ENCODE measurements around the gene SAPCD2.
A peak's percentile ranks its signal among the peaks of the same experiment; 100 is the strongest.
"Not testable (repeated sequence)": the region's sequence is repeated elsewhere in the genome, so short reads cannot be mapped to it uniquely, and the experiment has no call there.

SAPCD2 gene

GRCh38 chr9:137070201-137070905 lies at the start of gene SAPCD2:
TSS of gene SAPCD2 (minus strand) at chr9:137070557. CDS start at chr9:137070460, 97 bp downstream.
- Mint-ChIP-seq H3K4me1 (peaks cover 11% of the 10 kb centered on the region), H3K27ac (peak within 1 kb of the TSS; percentile 23)

GRCh38 chr9:137118092-137118603 lies 47.8 kb upstream of the SAPCD2 start:
- H3K27ac Mint-ChIP-seq, H3K36me3 Mint-ChIP-seq, H3K4me3 Mint-ChIP-seq, H3K27me3 Mint-ChIP-seq, H3K9me3 Mint-ChIP-seq: not testable (repeated sequence)
- H3K4me1 Mint-ChIP-seq, result peaks cover 18% of the 10 kb centered on the region

More at GRCh38 chr9:137070201-137070905, at the start of gene SAPCD2:
- Mint-ChIP-seq H3K4me3 (peak within 1 kb of the TSS; percentile 82), H3K36me3 (no peaks in the 10 kb centered on the region), H3K9me3 (no peaks in the 10 kb centered on the region), H3K27me3 (peaks cover 2% of the 10 kb centered on the region)

- Mint-ChIP-seq H3K4me1 (peaks cover 18% of the 10 kb centered on the region), H3K9me3 (no peaks in the 10 kb centered on the region), H3K36me3 (no peaks in the 10 kb centered on the region), H3K27me3 (no peaks in the 10 kb centered on the region), H3K27ac (no peak overlapping the region), H3K4me3 (no peak overlapping the region)
Observed at GRCh38 chr9:137117269-137117731, 46.9 kb upstream of the SAPCD2 start.

DNA sequence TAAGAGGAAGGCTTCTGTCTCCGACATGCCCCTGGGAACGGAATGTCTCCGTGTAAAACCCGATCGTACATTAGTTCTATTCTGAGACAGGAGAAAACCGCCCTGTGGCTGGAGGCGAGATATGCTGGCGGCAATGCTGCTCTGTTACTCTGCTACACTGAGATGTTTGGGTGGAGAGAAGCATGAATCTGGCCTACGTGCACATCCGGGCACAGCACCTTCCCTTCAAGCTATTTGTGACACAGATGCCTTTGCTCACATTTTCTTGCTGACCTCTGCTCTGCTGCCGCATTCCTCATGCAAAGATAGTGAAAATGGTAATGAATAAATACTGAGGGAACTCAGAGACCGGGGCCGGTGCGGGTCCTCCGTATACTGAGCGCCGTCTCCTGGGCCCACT lies 46.4 kb upstream of the SAPCD2 start:
- peaks cover 13% of the 10 kb centered on the region for H3K4me1 Mint-ChIP-seq
- H3K27me3 Mint-ChIP-seq, result no peaks in the 10 kb centered on the region
- H3K4me3 Mint-ChIP-seq, result no peak overlapping the region
- no peak overlapping the region for H3K27ac Mint-ChIP-seq
- H3K9me3 Mint-ChIP-seq, result no peaks in the 10 kb centered on the region
- H3K36me3 Mint-ChIP-seq, result no peaks in the 10 kb centered on the region

DNA sequence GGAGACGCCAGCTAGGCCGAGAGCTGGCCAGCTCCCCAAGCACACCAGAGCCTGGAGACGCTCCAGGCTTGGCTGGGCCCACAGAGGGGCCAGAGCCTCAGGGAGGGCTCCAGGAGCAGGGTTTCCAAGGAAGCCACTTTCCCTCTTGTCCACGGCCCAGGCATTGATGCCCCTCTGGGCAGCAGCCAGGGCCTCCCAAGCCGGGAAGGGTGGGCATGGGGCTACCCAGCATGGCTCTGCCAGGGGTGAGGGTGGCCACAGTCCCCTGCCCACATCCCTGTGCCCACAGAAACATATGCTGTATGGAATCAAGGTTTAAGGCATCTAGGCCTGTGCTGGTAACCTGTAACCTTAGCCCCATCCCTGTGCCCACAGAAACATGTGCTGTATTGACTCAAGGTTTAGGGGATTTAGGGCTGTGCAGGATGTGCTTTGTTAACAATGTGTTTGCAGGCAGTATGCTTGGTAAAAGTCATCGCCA lies 45.7 kb upstream of the SAPCD2 start:
- Mint-ChIP-seq H3K36me3 (no peaks in the 10 kb centered on the region), H3K4me3 (peak overlapping the region; percentile 42), H3K4me1 (peaks cover 13% of the 10 kb centered on the region), H3K27me3 (no peaks in the 10 kb centered on the region), H3K27ac (no peak overlapping the region), H3K9me3 (no peaks in the 10 kb centered on the region)

- Mint-ChIP-seq H3K9me3 (no peaks in the 10 kb centered on the region), H3K36me3 (peaks cover 3% of the 10 kb centered on the region), H3K27me3 (no peaks in the 10 kb centered on the region), H3K27ac (no peak overlapping the region), H3K4me3 (peak overlapping the region; percentile 42), H3K4me1 (peaks cover 13% of the 10 kb centered on the region)
Observed at GRCh38 chr9:137115394-137116026, 45.2 kb upstream of the SAPCD2 start.

- H3K4me1 Mint-ChIP-seq, result peaks cover 13% of the 10 kb centered on the region
- H3K4me3 Mint-ChIP-seq, result peak within 1 kb of the TSS; percentile 78
- no peaks in the 10 kb centered on the region for H3K27me3 Mint-ChIP-seq
- H3K27ac Mint-ChIP-seq, result peak within 1 kb of the TSS; percentile 72
- no peaks in the 10 kb centered on the region for H3K9me3 Mint-ChIP-seq
- H3K36me3 Mint-ChIP-seq, result peaks cover 3% of the 10 kb centered on the region
Observed at GRCh38 chr9:137114613-137115393, 44.4 kb upstream of the SAPCD2 start, which contains the start of gene DPP7. TSS of gene DPP7 (minus strand) at chr9:137114733. CDS start at chr9:137114713, 20 bp downstream.

DNA sequence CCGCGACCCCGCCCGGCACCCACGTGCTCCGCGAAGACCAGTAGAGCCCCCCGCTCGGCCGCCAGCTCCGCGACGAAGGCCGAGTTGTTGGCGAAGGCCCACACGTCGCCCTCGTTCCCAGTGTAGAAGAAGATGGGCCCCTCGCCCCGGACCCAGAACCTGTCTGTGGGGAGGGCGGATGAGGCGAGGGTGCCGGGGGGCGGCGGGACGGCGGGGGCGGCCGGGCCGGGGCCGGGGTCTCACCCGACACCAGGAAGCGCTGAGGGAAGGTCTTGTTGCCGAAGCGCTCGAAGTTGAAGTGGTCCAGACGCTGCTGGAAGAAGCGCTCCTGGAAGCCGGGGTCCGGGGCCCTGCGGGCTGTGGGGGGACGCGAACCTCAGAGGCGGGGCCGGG lies 43.9 kb upstream of the SAPCD2 start:
- Mint-ChIP-seq H3K36me3 (peaks cover 3% of the 10 kb centered on the region), H3K4me3 (peak overlapping the region; percentile 64), H3K27me3 (no peaks in the 10 kb centered on the region), H3K4me1 (peaks cover 10% of the 10 kb centered on the region), H3K9me3 (no peaks in the 10 kb centered on the region), H3K27ac (no peak overlapping the region)

GRCh38 chr9:137113385-137114159 lies 43.2 kb upstream of the SAPCD2 start:
- Mint-ChIP-seq H3K4me1 (peaks cover 5% of the 10 kb centered on the region), H3K27ac (peak overlapping the region; percentile 72), H3K4me3 (peak overlapping the region; percentile 78), H3K36me3 (peaks cover 3% of the 10 kb centered on the region), H3K9me3 (no peaks in the 10 kb centered on the region), H3K27me3 (no peaks in the 10 kb centered on the region)

GRCh38 chr9:137112564-137113384 lies 42.4 kb upstream of the SAPCD2 start:
- Mint-ChIP-seq H3K36me3 (peaks cover 3% of the 10 kb centered on the region), H3K4me1 (peaks cover 5% of the 10 kb centered on the region), H3K27me3 (no peaks in the 10 kb centered on the region), H3K27ac (peak overlapping the region; percentile 68), H3K9me3 (no peaks in the 10 kb centered on the region), H3K4me3 (peak overlapping the region; percentile 78)

- no peaks in the 10 kb centered on the region for H3K9me3 Mint-ChIP-seq
- peaks cover 5% of the 10 kb centered on the region for H3K4me1 Mint-ChIP-seq
- no peak overlapping the region for H3K27ac Mint-ChIP-seq
- H3K36me3 Mint-ChIP-seq, result peaks cover 3% of the 10 kb centered on the region
- H3K4me3 Mint-ChIP-seq, result no peak overlapping the region
- no peaks in the 10 kb centered on the region for H3K27me3 Mint-ChIP-seq
Observed at GRCh38 chr9:137111788-137112563, 41.6 kb upstream of the SAPCD2 start.

DNA sequence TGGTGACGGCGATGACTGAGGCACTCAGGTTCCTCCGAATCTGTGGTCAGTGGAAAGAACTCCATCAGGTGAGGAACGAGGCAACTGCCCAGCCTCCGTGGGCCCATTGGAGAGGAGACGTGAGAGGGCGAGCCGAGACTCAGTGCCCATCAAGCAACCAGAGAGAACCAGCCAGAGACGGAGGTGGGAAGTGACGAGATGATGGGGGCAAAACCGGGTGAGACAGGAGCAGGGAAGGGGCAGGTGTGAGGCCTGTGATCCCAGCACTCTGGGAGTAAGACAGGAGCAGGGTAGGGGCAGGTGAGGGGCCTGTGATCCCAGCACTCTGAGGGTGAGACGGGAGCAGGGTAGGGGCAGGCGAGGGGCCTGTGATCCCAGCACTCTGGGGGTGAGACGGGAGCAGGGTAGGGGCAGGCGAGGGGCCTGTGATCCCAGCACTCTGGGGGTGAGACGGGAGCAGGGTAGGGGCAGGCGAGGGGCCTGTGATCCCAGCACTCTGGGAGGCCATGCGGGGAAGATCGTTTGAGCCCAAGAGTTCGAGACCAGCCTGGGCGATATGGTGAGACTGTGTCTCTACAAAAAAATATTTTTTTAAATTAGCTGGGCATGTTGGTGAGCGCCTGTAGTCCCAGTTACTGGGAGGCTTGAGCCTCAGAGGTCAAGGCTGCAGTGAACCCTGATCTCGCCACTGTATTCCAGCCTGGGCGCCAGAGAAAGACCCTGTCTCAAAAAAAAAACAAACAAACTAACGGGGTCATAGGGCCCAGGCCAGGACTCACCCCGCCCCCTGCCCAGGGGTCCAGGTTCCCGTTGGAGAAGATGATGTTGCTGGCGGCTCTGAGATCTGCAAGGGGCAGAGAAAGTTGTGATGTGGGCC lies 40.8 kb upstream of the SAPCD2 start:
- Mint-ChIP-seq H3K27ac (no peak overlapping the region), H3K9me3 (no peaks in the 10 kb centered on the region), H3K4me3 (no peak overlapping the region), H3K27me3 (no peaks in the 10 kb centered on the region), H3K4me1 (peaks cover 5% of the 10 kb centered on the region), H3K36me3 (peaks cover 3% of the 10 kb centered on the region)
